Cardiac septum (tissue), 1 donor: Measurements from ENCODE around the gene KCNG2. TPM values are rescaled to one million over a fixed set of nuclear protein-coding genes. Genes with fewer than 3 reads are reported as not detected.

Experiments used
- DNase-seq: peaks from one replicate; pipeline ENCODE4 v3.0.0-alpha.2; 2020; ENCODE audit warnings: low spot score
- intact Hi-C: fragments of 100-400 bp; cut with DNase I; formaldehyde crosslinking; loops from one replicate; pipeline ENCODE4 v1.14.0; 2022
- total RNA-seq: library from RNA; stranded (reverse); fragmentation: NEBNext Ultra II Directional; extraction: Animal tissue kit (Norgen Biotek cat#: 25700); gene quantifications from one replicate; pipeline ENCODE4 v1.2.1, GENCODE V29; 2021
- donor health status: DM: no; HTN: no; CAD: no.

Gene KCNG2
- total RNA-seq, 1 donor from 2014 or later = 0.32 TPM

GRCh38 chr18:79814373-79814772, 16.6 kb downstream of the KCNG2 start:
- intact Hi-C loops = no loop called here
- DNase-seq = no peak

GRCh38 chr18:79815657-79816056, 17.9 kb downstream of the KCNG2 start:
- intact Hi-C loops = no loop called here
- DNase-seq = no peak

- intact Hi-C loops = no loop called here
- DNase-seq = no peak
Observed at GRCh38 chr18:79816092-79816491, 18.4 kb downstream of the KCNG2 start.

- no peak for DNase-seq
- intact Hi-C loops = no loop called here
Observed at GRCh38 chr18:79816981-79817606, 19.4 kb downstream of the KCNG2 start.

- no peak for DNase-seq
- intact Hi-C loops = no loop called here
Observed at GRCh38 chr18:79817607-79817998, 19.9 kb downstream of the KCNG2 start.

- intact Hi-C loops = no loop called here
- no peak for DNase-seq
Observed at GRCh38 chr18:79818036-79818435, 20.3 kb downstream of the KCNG2 start.

- DNase-seq = no peak
- intact Hi-C loops = no loop called here
Observed at GRCh38 chr18:79818631-79819030, 20.9 kb downstream of the KCNG2 start.

- no peak for DNase-seq
- intact Hi-C loops = no loop called here
Observed at GRCh38 chr18:79819064-79819967, 21.6 kb downstream of the KCNG2 start.

GRCh38 chr18:79819968-79820351, 22.2 kb downstream of the KCNG2 start:
- no peak for DNase-seq
- intact Hi-C loops = no loop called here

- no peak for DNase-seq
- intact Hi-C loops = no loop called here
Observed at GRCh38 chr18:79823120-79823519, 25.4 kb downstream of the KCNG2 start.

GRCh38 chr18:79825913-79826312, 28.2 kb downstream of the KCNG2 start:
- DNase-seq = no peak
- intact Hi-C loops = no loop called here

- DNase-seq = no peak
- intact Hi-C loops = no loop called here
Observed at GRCh38 chr18:79826966-79827365, 29.2 kb downstream of the KCNG2 start.

- no peak for DNase-seq
- intact Hi-C loops = no loop called here
Observed at GRCh38 chr18:79828258-79828657, 30.5 kb downstream of the KCNG2 start.

- DNase-seq = no peak
- intact Hi-C loops = no loop called here
Observed at GRCh38 chr18:79829136-79829854, 31.6 kb downstream of the KCNG2 start.

- DNase-seq = no peak
- intact Hi-C loops = no loop called here
Observed at GRCh38 chr18:79832169-79832568, 34.4 kb downstream of the KCNG2 start.

- intact Hi-C loops = no loop called here
- DNase-seq = no peak
Observed at GRCh38 chr18:79834834-79835233, 37.1 kb downstream of the KCNG2 start.

GRCh38 chr18:79841936-79842335, 44.2 kb downstream of the KCNG2 start:
- intact Hi-C loops = no loop called here
- no peak for DNase-seq

- intact Hi-C loops = no loop called here
Observed at GRCh38 chr18:79844999-79845563, 47.3 kb downstream of the KCNG2 start.

GRCh38 chr18:79846936-79847557, 49.3 kb downstream of the KCNG2 start:
- DNase-seq = no peak
- intact Hi-C loops = no loop called here

More at GRCh38 chr18:79844999-79845563, 47.3 kb downstream of the KCNG2 start:
- DNase-seq = no peak
